Measurements from ENCODE around the gene LRCH3.
"Not testable (repeated sequence)": the region's sequence is repeated elsewhere in the genome, so short reads cannot be mapped to it uniquely, and the experiment has no call there.

LRCH3 gene

GRCh38 chr3:197837282-197837681, 46.2 kb downstream of the LRCH3 start:
- DNase-seq = no peak

- DNase-seq = no peak
These were observed 50.7 kb downstream of the LRCH3 start for GRCh38 chr3:197841789-197842188.

- no peak for DNase-seq
These were observed 55.4 kb downstream of the LRCH3 start for GRCh38 chr3:197846491-197846890.

DNA sequence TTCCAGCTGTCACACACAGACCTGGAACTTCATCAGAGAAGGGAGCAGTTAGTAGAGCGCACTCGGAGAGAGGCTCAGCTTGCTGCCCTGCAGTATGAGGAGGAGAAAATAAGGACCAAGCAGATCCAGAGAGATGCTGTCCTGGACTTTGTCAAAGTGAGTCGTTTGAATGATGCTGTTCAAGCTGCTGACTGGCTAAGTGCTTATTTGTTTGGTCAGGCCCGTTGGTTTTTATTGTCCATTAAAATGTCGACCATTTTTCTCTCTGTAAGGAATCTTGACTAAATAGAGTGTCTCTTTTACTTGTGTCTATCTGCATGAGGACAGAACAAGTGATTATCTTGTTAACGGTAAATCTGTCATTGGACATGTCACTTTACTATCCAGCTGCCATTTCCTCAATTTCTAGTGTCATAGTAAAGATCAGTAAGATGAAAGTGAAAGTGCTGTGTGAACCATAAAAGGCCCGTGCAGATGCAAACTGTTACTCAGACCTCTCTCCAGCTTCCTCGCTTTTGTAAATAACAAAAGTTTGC, 56.9 kb downstream of the LRCH3 start:
- DNase-seq = peak; percentile 47

DNA sequence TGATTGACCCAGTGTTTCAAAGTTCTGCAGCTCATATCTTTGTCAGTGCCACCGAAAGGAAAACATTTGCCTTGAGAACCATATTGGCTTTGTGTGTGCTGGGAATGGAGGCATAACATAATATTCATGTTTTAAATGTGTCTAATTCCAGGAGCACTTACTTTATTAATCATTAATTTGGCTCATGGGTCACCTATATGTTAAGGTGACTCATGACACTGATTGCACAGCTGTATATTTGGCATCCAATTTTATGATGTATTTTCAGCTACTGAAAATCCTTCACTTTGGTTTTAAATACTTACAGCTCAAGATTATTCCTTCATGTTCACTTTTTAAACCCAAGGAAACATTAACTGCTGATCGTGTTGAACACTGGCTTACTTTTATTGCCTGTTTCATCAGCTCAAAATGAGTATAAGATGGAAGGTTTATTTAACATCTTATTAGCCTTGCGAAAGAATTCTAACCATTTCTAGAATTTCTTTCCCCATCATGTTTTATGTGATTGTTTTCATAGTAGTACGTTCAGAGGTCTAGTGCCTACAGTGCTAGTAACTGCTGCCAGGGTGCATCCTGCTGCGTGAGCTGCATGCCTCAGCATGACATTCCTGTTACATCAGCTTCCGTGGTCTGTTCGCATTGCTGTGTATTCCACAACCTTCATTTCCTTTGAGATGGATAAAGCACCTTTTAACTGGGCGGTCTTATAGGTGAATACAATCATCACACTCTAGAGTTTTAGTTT, 63.7 kb downstream of the LRCH3 start:
- no peak for DNase-seq

DNA sequence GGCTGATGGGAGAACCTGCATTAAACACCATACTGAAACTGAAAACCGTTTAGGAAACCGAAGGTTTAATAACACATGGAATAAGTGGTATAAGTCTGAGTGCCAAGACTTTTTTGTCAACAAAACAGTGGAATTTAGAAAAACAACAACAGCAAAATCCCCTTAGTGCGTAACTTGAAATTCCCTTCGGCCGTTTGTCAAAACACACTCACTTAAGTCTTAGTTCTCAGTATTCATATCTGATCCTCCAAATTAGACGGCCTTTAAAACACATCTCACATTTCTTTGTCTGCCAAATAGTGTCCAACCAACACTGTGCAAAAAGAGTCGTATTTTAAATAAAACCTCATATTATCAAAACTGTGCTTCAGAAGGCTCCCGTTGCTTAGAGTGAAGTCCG, 64.5 kb downstream of the LRCH3 start:
- no peak for DNase-seq

GRCh38 chr3:197856199-197856816, 65.3 kb downstream of the LRCH3 start:
- no peak for DNase-seq

DNA sequence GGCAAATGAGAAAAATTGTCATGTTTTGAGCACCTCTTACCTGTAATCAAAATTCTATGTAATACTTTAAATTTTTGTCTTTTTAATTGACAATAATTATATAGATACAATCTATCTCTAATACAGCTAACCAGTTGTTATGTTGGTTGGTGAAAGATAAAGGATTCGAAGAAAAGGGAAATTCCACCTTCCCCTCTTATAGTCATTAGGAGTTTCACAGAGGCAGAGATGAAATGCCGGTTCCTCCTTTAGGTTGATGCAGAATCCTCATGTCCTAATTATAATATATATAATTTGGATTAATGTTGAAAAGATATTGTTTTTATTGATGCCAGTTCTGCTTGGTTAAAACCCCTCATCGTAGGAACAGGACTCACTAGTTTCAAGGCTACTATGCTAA, 67.1 kb downstream of the LRCH3 start:
- no peak for DNase-seq

DNA sequence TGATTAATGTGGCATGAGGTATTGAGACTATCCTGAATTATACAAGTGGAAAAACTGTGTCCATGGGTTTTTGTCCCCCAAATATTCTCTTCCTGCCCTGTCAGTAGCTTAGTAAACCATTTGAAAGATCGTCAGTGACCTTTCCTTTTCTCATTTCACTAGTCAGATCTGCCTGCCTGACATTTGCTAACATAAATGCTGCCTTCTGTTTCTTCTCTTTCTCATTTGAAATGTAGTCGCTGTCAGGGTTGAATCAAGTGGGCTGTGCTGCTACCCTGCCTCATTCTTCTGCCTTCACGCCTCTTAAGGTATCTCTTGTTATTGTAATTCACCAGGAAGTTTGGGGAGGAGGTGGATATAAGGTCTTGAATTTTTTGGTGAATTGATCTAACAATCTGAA, 67.5 kb downstream of the LRCH3 start:
- DNase-seq = no peak

GRCh38 chr3:197866035-197866434, 75.0 kb downstream of the LRCH3 start:
- no peak for DNase-seq

DNA sequence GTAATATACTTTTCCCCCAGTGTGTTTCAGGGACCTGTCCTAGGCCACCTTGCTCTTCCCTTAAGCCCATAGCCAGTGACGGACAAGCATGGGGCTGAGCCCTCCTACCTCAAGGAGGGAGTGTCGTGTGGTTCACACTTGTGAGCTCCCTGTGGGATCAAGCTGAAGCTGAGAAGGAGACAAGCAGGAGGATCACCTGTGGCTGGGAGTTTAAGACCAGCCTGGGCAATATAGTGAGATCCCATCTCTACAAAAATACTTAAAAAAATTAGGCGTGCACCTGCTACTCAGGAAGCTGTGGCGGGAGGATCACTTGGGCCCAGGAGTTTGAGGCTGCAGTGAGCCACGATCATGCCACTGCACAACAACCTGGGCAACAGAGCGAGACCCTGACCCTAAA, 82.3 kb downstream of the LRCH3 start:
- DNase-seq = no peak

DNA sequence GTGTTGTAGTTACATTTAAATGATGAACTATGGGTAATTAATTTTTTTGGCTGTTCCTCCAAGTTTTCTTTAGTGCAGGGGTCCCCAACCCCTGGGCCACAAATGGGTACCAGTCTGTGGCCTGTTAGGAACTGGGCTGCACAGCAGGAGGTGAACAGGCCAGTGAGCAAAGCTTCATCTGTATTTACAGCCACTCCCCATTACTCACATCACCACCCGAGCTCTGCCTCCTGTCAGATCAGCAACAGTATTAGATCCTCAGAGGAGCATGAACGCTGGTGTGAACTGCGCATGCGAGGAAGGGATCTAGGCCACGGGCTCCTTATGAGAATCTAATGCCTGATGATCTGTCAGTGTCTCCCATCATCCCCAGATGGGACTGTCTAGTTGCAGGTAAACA, 83.0 kb downstream of the LRCH3 start:
- DNase-seq = no peak

DNA sequence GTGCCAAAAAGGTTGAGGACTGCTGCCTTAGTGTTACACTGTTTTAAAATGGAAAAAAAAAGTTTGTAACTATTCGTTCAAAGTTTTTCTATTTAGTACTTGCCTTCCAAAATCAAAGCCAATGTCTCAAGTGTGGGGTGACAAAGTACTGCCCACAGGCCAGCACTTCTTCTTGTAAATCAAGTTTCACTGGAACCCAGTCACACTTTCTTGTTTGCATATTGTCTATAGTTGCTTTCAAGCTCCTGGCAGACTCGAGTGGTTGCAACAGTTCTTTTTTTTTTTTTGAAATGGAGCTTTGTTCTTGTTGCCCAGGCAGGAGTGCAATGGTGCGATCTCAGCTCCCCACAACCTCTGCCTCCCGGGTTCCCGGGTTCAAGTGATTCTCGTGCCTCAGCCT, 83.6 kb downstream of the LRCH3 start:
- no peak for DNase-seq

DNA sequence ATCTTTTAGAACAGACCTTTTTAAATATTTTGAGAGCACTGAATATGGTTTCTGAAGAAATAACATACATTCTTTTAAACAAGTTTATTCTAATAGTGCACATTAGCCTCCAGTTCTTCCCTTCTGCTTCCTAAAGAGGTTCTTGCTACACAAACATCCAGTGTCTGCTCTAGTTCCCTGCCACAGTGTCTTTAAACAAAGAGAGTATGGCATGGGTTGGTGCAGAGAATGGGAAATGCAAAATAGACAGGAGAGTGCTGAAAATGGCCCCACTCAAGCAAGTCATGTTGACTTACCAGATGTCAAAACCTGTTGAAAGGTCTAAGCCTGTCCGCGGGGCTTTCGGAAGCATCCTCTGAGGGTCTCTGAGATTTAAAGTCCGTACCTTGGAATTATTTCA, 86.8 kb downstream of the LRCH3 start:
- DNase-seq = no peak

- no peak for DNase-seq
These were observed 87.4 kb downstream of the LRCH3 start for GRCh38 chr3:197878427-197878826.

GRCh38 chr3:197880491-197881269, 89.6 kb downstream of the LRCH3 start:
- DNase-seq = no peak

- no peak for DNase-seq
These were observed 90.4 kb downstream of the LRCH3 start for GRCh38 chr3:197881270-197881969.

- DNase-seq = no peak
These were observed 90.9 kb downstream of the LRCH3 start for GRCh38 chr3:197881970-197882338.

DNA sequence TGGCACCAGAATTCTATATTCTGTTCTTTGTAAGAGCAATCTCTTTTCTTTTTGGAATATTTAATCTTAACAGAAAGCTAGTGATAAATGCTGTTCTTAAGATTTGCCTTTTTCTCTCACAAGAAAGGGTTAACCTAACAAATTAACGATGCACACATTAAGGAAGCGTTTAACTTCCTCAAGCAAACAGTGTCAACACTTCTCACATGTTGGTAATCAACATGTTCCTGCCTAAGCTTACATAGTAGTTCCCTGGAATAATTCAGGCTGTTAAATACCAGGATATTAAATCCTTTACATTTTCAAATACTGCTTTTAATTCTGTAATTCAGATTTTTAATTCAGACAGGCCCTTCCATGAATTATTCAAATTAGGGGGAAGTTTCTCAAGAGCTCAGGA, 91.5 kb downstream of the LRCH3 start:
- no peak for DNase-seq

DNA sequence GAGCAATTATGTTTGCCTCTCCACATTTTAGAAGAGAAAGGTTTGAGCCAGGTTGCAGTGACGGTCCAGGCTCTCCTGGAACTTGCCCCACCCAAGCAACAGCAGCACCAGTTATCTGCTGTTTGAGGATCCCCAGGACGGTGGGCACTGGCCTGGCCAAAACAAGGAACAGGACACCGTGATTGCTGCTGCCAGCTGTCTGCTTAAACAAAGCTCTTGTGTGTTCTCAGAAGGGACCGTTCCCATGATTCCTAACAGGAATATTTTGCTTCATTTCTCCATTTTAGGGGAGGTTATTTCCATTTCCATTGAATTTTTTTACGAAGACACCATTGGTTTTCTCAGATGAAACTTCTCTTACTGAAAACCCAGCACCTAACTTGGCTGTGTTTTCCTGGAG, 92.5 kb downstream of the LRCH3 start:
- no peak for DNase-seq

DNA sequence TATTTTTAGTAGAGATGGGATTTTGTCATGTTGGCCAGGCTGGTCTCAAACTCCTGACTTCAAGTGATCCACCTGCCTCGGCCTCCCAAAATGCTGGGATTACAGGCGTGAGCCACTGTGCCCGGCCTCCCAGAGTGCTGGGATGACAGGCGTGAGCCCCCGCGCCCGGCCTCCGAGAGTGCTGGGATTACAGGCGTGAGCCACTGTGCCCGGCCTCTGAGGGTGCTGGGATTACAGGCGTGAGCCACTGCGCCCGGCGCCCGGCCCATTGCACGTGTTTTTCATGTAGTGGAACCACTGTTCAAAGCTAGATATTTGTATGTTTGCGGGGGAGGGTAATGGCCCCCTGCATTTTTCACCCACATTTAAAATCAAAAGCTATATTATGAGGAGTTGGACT, 93.3 kb downstream of the LRCH3 start:
- not testable (repeated sequence) for DNase-seq

- DNase-seq = not testable (repeated sequence)
These were observed 95.0 kb downstream of the LRCH3 start for GRCh38 chr3:197886052-197886451.

- DNase-seq = not testable (repeated sequence)
These were observed 96.5 kb downstream of the LRCH3 start for GRCh38 chr3:197887430-197888053.

Measured in CD4-positive, alpha-beta T cell treated with Interleukin-6 for 4 hours (primary cell).